ENCODE measurements around the gene DNTT. TPM values are rescaled to one million over a fixed set of nuclear protein-coding genes. Genes with fewer than 3 reads are reported as not detected.

Gene DNTT
- total RNA-seq, 4 donors from 2014 or later = not detected

DNA sequence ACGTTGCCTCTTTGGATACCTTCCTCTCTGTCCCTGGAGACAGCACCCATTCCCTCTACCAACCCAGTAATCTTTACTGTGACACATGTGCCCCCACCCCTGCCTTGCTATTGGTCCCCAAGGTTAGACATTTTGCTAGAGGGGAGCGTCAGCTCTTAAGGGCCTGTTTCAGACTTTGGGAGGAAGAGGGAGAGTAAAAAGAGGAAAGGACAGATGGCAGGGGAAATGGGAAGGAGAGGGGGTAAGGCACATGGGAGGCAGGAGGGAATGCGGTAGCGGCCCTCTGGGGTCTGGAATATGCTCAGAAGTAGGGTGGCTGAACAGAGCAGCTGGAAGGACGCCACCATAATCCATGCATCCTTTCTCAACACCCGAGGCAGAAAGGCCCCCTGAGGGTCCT lies 45.1 kb upstream of the DNTT start:
- intact Hi-C loops (cut with DNase I) = no loop called here
- Histone ChIP-seq H3K27ac (replicated peaks in 1 of 4) (no peak overlapping the region), H3K9me3 (no peaks in the 10 kb centered on the region), H3K36me3 (no peaks in the 10 kb centered on the region), H3K4me1 (peaks cover 0 to 8% (median 7%) of the 10 kb centered on the region in 4 donors), H3K4me3 (no peak overlapping the region), H3K27me3 (no peaks in the 10 kb centered on the region)
- TF ChIP-seq, protein P1, sequence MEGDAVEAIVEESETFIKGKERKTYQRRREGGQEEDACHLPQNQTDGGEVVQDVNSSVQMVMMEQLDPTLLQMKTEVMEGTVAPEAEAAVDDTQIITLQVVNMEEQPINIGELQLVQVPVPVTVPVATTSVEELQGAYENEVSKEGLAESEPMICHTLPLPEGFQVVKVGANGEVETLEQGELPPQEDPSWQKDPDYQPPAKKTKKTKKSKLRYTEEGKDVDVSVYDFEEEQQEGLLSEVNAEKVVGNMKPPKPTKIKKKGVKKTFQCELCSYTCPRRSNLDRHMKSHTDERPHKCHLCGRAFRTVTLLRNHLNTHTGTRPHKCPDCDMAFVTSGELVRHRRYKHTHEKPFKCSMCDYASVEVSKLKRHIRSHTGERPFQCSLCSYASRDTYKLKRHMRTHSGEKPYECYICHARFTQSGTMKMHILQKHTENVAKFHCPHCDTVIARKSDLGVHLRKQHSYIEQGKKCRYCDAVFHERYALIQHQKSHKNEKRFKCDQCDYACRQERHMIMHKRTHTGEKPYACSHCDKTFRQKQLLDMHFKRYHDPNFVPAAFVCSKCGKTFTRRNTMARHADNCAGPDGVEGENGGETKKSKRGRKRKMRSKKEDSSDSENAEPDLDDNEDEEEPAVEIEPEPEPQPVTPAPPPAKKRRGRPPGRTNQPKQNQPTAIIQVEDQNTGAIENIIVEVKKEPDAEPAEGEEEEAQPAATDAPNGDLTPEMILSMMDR (IDR thresholded peaks at IDR 0.05) = no peak
- TF ChIP-seq POLR2A (IDR thresholded peaks at IDR 0.05; ENCODE audit: low read depth) = no peak
- no peak for TF ChIP-seq POLR2AphosphoS5 (IDR thresholded peaks at IDR 0.05)
- no peak for TF ChIP-seq EP300 (IDR thresholded peaks at IDR 0.05)
- no peak for DNase-seq (ENCODE audit: extremely low spot score)
- WGBS = 80% methylated on average over 6 of the region's 6 CpGs

DNA sequence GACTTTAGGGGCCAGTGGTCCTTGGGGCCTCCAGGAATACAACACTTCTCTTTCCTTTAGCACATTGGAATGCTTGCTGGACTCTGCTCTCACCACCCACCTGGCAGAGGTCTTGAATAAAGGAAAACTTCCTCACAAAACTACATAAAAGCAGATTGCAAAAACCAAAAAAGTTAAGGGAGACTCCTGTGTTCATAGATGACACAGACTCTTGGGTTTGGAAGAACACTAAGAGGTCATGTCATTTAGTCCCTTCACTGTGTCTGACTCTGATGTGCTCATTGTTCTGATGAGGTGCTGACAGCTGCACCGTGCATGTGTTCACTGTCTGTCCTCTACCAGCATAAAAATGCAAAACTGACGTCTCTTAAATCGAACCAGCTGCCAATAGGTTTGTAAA lies 44.2 kb upstream of the DNTT start:
- 66% methylated on average over 3 of the region's 3 CpGs for WGBS
- TF ChIP-seq POLR2AphosphoS5 (IDR thresholded peaks at IDR 0.05) (no peak), EP300 (IDR thresholded peaks at IDR 0.05) (no peak), POLR2A (IDR thresholded peaks at IDR 0.05; ENCODE audit: low read depth) (no peak)
- TF ChIP-seq, protein P1 (IDR thresholded peaks at IDR 0.05) = no peak
- intact Hi-C loops (cut with DNase I) = no loop called here
- Histone ChIP-seq H3K36me3 (no peaks in the 10 kb centered on the region), H3K27me3 (no peaks in the 10 kb centered on the region), H3K4me3 (no peak overlapping the region), H3K4me1 (peaks cover 0 to 8% (median 7%) of the 10 kb centered on the region in 4 donors), H3K9me3 (no peaks in the 10 kb centered on the region), H3K27ac (replicated peaks in 1 of 4) (no peak overlapping the region)
- no peak for DNase-seq (ENCODE audit: extremely low spot score)

DNA sequence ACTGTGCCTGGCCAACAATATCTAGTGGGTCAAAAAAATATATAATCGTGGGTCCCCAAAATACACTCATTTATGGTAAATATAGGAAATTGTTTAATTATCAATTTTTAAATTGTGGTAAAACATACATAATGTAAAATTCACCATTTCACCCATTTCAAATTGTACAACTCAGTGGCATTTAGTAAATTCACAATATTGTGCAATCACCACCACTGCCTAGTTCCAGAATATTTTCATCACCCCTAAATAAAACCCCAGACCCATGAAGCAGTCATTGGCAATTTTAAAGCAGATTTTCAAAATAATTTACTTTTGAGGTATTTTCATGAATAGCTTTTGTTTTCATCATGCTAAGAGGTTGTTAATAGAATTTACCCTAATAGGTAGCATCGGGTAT lies 43.1 kb upstream of the DNTT start:
- WGBS = 87% methylated on average over 2 of the region's 2 CpGs
- H3K9me3 ChIP-seq = no peaks in the 10 kb centered on the region
- H3K4me3 ChIP-seq = no peak overlapping the region
- no peak for DNase-seq (ENCODE audit: extremely low spot score)
- intact Hi-C loops (cut with DNase I) = no loop called here
- no peak overlapping the region for H3K27ac ChIP-seq (replicated peaks in 1 of 4)
- TF ChIP-seq POLR2A (IDR thresholded peaks at IDR 0.05; ENCODE audit: low read depth) (no peak), POLR2AphosphoS5 (IDR thresholded peaks at IDR 0.05) (no peak)
- H3K36me3 ChIP-seq = no peaks in the 10 kb centered on the region
- no peaks in the 10 kb centered on the region for H3K27me3 ChIP-seq
- peaks cover 0 to 8% (median 7%) of the 10 kb centered on the region in 4 donors for H3K4me1 ChIP-seq

DNA sequence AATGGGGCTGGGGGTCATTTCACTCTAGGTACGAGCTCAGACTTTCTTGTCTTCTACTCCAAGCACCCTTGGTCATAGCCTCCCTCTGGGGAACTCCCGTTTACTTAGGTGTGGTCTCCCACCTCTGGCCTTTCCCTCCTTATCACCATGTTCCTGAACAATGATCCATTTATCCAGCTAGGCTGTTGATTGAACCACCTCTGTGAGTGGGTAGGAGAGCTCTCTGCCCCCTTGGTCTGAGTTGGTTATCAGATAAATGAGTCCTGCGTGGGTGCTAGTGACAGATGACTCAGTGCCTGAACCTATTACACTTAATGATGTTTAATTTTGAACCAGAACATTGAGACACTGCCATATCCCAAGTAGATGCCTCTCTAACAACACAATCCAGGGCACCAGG lies 42.3 kb upstream of the DNTT start:
- Histone ChIP-seq H3K9me3 (no peaks in the 10 kb centered on the region), H3K27me3 (no peaks in the 10 kb centered on the region), H3K4me1 (peaks cover 0 to 8% (median 7%) of the 10 kb centered on the region in 4 donors), H3K27ac (replicated peaks in 1 of 4) (no peak overlapping the region), H3K36me3 (no peaks in the 10 kb centered on the region), H3K4me3 (no peak overlapping the region)
- peak; percentile 81 for DNase-seq (ENCODE audit: extremely low spot score)
- intact Hi-C loops (cut with DNase I) = no loop called here
- TF ChIP-seq POLR2A (IDR thresholded peaks at IDR 0.05; ENCODE audit: low read depth) (no peak), EP300 (IDR thresholded peaks at IDR 0.05) (no peak), POLR2AphosphoS5 (IDR thresholded peaks at IDR 0.05) (no peak)
- TF ChIP-seq, protein P1 (IDR thresholded peaks at IDR 0.05) = no peak
- 76% methylated on average over 3 of the region's 3 CpGs for WGBS

DNA sequence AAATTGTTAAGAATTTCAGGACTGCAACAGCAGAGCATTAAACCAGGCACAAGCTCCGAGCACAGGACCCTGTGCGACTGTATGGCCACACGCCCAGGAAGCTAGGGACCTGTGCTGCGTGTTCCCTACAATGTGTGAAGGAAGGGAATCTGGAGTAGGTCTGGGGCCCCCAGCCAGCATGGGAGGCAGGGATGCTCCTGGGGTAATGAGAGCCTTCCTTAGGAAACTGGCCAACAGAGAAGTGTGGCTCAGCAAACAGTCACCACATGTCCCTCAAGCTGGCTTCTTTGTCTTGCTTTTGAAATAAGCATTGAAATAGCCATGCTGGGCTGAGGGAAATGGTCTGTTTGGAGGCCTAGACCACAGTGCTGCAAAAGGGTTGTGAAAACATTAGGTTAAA lies 41.1 kb upstream of the DNTT start:
- no peak for TF ChIP-seq EP300 (IDR thresholded peaks at IDR 0.05)
- TF ChIP-seq POLR2A (IDR thresholded peaks at IDR 0.05; ENCODE audit: low read depth) = no peak
- no peak for TF ChIP-seq POLR2AphosphoS5 (IDR thresholded peaks at IDR 0.05)
- TF ChIP-seq, protein P1 (IDR thresholded peaks at IDR 0.05) = no peak
- H3K36me3 ChIP-seq = no peaks in the 10 kb centered on the region
- no peak overlapping the region for H3K4me3 ChIP-seq
- H3K9me3 ChIP-seq = no peaks in the 10 kb centered on the region
- H3K27me3 ChIP-seq = no peaks in the 10 kb centered on the region
- H3K27ac ChIP-seq (replicated peaks in 1 of 4) = no peak overlapping the region
- WGBS = 86% methylated on average over 4 of the region's 4 CpGs
- intact Hi-C loops (cut with DNase I) = no loop called here
- no peak for DNase-seq (ENCODE audit: extremely low spot score)
- peaks cover 0 to under 1% (median under 1%) of the 10 kb centered on the region in 4 donors for H3K4me1 ChIP-seq

Data from esophagus muscularis mucosa (tissue), 4 donors.